ENCODE measurements around the gene DMRT1.

Gene DMRT1

GRCh38 chr9:976943-977837 is 135.7 kb downstream of the DMRT1 start:
- ATAC-seq, result no peak
- TF ChIP-seq, protein P1, sequence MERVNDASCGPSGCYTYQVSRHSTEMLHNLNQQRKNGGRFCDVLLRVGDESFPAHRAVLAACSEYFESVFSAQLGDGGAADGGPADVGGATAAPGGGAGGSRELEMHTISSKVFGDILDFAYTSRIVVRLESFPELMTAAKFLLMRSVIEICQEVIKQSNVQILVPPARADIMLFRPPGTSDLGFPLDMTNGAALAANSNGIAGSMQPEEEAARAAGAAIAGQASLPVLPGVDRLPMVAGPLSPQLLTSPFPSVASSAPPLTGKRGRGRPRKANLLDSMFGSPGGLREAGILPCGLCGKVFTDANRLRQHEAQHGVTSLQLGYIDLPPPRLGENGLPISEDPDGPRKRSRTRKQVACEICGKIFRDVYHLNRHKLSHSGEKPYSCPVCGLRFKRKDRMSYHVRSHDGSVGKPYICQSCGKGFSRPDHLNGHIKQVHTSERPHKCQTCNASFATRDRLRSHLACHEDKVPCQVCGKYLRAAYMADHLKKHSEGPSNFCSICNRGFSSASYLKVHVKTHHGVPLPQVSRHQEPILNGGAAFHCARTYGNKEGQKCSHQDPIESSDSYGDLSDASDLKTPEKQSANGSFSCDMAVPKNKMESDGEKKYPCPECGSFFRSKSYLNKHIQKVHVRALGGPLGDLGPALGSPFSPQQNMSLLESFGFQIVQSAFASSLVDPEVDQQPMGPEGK (CRISPR knock-in tag; IDR thresholded peaks at IDR 0.05; ENCODE audit: borderline replicate concordance), result no peak
- TF ChIP-seq ZNF8 (CRISPR knock-in tag; IDR thresholded peaks at IDR 0.05), result no peak
- no peak for TF ChIP-seq ZFP3 (CRISPR knock-in tag; IDR thresholded peaks at IDR 0.05)
- TF ChIP-seq, protein P2, sequence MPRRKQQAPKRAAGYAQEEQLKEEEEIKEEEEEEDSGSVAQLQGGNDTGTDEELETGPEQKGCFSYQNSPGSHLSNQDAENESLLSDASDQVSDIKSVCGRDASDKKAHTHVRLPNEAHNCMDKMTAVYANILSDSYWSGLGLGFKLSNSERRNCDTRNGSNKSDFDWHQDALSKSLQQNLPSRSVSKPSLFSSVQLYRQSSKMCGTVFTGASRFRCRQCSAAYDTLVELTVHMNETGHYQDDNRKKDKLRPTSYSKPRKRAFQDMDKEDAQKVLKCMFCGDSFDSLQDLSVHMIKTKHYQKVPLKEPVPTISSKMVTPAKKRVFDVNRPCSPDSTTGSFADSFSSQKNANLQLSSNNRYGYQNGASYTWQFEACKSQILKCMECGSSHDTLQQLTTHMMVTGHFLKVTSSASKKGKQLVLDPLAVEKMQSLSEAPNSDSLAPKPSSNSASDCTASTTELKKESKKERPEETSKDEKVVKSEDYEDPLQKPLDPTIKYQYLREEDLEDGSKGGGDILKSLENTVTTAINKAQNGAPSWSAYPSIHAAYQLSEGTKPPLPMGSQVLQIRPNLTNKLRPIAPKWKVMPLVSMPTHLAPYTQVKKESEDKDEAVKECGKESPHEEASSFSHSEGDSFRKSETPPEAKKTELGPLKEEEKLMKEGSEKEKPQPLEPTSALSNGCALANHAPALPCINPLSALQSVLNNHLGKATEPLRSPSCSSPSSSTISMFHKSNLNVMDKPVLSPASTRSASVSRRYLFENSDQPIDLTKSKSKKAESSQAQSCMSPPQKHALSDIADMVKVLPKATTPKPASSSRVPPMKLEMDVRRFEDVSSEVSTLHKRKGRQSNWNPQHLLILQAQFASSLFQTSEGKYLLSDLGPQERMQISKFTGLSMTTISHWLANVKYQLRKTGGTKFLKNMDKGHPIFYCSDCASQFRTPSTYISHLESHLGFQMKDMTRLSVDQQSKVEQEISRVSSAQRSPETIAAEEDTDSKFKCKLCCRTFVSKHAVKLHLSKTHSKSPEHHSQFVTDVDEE (CRISPR knock-in tag; IDR thresholded peaks at IDR 0.05), result no peak
- TF ChIP-seq, protein P3, sequence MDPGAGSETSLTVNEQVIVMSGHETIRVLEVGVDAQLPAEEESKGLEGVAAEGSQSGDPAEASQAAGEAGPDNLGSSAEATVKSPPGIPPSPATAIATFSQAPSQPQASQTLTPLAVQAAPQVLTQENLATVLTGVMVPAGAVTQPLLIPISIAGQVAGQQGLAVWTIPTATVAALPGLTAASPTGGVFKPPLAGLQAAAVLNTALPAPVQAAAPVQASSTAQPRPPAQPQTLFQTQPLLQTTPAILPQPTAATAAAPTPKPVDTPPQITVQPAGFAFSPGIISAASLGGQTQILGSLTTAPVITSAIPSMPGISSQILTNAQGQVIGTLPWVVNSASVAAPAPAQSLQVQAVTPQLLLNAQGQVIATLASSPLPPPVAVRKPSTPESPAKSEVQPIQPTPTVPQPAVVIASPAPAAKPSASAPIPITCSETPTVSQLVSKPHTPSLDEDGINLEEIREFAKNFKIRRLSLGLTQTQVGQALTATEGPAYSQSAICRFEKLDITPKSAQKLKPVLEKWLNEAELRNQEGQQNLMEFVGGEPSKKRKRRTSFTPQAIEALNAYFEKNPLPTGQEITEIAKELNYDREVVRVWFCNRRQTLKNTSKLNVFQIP (CRISPR knock-in tag; IDR thresholded peaks at IDR 0.05; ENCODE audit: borderline replicate concordance, low read depth), result no peak

- TF ChIP-seq BACH2 (CRISPR knock-in tag; IDR thresholded peaks at IDR 0.05; ENCODE audit: borderline replicate concordance) (no peak), CSDC2 (CRISPR knock-in tag; IDR thresholded peaks at IDR 0.05) (no peak), CREB5 (CRISPR knock-in tag; IDR thresholded peaks at IDR 0.05; ENCODE audit: low read depth) (no peak), PPARA (CRISPR knock-in tag; IDR thresholded peaks at IDR 0.05; ENCODE audit: borderline replicate concordance) (no peak), SNAI2 (CRISPR knock-in tag; IDR thresholded peaks at IDR 0.05) (no peak), GLIS3 (CRISPR knock-in tag; IDR thresholded peaks at IDR 0.05) (no peak)
- TF ChIP-seq, protein P4, sequence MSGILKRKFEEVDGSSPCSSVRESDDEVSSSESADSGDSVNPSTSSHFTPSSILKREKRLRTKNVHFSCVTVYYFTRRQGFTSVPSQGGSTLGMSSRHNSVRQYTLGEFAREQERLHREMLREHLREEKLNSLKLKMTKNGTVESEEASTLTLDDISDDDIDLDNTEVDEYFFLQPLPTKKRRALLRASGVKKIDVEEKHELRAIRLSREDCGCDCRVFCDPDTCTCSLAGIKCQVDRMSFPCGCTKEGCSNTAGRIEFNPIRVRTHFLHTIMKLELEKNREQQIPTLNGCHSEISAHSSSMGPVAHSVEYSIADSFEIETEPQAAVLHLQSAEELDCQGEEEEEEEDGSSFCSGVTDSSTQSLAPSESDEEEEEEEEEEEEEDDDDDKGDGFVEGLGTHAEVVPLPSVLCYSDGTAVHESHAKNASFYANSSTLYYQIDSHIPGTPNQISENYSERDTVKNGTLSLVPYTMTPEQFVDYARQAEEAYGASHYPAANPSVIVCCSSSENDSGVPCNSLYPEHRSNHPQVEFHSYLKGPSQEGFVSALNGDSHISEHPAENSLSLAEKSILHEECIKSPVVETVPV (CRISPR knock-in tag; IDR thresholded peaks at IDR 0.05), result no peak
- TF ChIP-seq, protein P1 (CRISPR knock-in tag; IDR thresholded peaks at IDR 0.05; ENCODE audit: borderline replicate concordance), result no peak
- no peak for ATAC-seq
Observed at GRCh38 chr9:977838-978830, 136.6 kb downstream of the DMRT1 start.

DNA sequence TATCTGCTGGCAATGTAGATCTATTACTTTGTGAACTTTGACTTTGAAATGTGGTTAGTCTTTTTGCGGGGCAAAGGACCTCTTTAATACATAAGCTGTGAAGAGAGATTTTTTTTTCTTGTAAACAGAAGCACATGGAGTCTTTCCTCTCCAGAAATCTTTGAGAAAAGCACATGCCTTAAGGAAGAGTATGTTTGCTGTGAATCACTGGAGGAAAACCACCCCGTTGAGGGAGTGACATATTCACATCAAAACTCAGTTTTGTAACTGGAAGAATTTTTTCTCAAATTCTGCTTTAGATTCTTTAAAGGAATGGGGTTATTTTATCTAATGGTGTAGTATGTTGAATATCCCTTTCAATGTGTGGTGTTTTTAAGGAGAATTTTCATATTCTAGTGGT is 138.5 kb downstream of the DMRT1 start:
- TF ChIP-seq, protein P2 (CRISPR knock-in tag; IDR thresholded peaks at IDR 0.05), result no peak
- TF ChIP-seq ISL1 (CRISPR knock-in tag; IDR thresholded peaks at IDR 0.05) (no peak), ZFP3 (CRISPR knock-in tag; IDR thresholded peaks at IDR 0.05) (no peak), GLIS3 (CRISPR knock-in tag; IDR thresholded peaks at IDR 0.05) (no peak), ZNF8 (CRISPR knock-in tag; IDR thresholded peaks at IDR 0.05) (no peak)
- ATAC-seq, result no peak
